ENCODE results near the gene BSG.
A peak's percentile ranks its signal among the peaks of the same experiment; 100 is the strongest.

The BSG gene

GRCh38 chr19:632579-633067 lies 60.2 kb downstream of the BSG start:
- Histone ChIP-seq H3K27me3 (no peaks in the 10 kb centered on the region), H3K4me1 (peaks cover 0 to 29% (median 23%) of the 10 kb centered on the region in 4 donors), H3K9me3 (no peaks in the 10 kb centered on the region), H3K4me3 (peak overlapping the region; percentile 86 to 87), H3K36me3 (peaks cover 18 to 36% (median 22%) of the 10 kb centered on the region in 3 donors), H3K27ac (peak overlapping the region; percentile 65 to 76)
- TF ChIP-seq CTCF (IDR thresholded peaks at IDR 0.05) = no peak
- intact Hi-C loops (cut with DNase I; ENCODE audit: low total_unique reads) = no loop called here
- no peak for DNase-seq
